Activated effector memory CD4-positive, alpha-beta T cell treated with Interleukin-2 at 50 U/mL for 16 hours (primary cell): Measurements from ENCODE around the gene CD74.
A peak's percentile ranks its signal among the peaks of the same experiment; 100 is the strongest.
"Not testable (repeated sequence)": the region's sequence is repeated elsewhere in the genome, so short reads cannot be mapped to it uniquely, and the experiment has no call there.

Source experiments
- DNase-seq: peaks from one replicate; pipeline ENCODE4 v3.0.0-alpha.2; 2020

The CD74 gene

DNA sequence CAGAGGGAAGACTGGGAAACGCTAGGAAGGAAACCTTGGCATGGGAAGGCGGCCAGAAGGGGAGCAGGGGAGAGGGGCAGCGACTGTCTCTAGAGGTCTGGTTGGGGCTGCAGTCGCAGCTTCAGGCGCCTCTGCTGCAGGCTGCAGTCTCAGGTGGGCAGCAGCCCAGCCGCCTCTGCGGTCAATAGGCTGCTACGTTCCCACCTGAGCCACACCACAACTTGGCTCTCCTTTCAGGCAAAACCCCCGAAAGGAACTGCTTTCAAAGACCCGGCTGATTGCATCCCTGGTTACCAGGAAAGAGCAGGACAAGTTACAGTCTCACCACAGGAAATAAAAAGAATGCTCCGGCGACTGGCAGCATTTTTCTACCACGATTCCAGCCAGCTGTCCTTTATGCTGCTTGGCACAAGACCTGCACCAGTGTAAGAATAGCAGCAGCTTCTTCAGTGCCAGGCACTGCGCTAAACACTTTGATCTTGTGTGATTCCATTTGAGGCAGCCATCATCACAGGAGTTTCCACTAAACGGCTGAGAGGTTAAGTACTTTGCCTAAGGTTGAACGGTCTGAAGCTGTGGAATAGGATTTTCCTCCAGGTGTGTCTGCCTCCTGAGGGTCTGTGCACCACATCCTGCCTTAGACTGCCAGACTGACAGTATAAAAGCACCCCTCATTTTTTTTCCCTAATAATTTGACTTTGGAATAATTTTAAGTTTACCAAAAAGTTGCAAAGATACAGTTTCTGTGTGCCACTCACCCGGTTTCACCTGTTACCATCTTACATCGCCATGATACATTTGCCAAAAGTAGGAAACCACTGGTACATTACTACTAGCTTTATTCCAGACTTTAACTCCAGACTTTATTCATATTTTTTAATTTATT, 29.3 kb upstream of the CD74 start:
- DNase-seq: no peak

DNA sequence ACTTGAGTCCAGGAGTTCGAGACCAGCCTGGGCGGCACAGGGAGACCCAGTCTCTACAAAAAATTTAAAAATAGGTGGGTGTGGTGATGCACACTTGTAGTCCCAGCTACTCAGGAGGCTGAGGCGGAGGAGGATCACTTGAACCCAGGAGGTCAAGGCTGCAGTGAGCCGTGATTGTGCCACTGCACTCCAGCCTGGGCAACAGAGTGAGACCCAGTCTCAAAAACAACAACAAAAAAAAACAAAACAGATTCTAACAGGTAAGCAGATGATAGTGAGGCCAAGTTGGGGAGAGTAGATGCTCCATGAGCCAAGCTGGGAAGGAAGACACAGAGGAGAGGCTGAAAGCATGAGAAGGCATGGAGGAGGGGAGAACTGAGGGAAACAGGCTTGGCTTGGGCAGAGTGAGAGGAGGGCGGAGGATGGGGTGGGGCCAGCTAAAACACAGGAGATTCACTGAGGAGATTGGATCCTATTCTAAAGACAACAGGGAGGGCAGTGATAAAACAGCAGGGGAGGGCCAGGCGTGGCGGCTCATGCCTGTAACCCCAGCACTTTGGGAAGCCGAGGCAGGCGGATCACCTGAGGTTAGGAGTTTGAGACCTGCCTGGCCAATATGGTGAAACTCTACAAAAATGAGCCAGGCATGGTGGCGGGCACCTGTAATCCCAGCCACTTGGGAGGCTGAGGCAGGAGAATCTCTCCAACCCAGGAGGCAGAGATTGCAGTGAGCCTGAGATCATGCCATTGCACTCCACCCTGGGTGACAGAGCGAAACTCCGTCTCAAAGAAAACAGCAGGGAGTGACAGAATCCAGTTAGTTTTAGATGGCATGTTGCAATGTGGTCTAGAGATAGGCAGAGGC, 28.5 kb upstream of the CD74 start:
- no peak for DNase-seq

DNA sequence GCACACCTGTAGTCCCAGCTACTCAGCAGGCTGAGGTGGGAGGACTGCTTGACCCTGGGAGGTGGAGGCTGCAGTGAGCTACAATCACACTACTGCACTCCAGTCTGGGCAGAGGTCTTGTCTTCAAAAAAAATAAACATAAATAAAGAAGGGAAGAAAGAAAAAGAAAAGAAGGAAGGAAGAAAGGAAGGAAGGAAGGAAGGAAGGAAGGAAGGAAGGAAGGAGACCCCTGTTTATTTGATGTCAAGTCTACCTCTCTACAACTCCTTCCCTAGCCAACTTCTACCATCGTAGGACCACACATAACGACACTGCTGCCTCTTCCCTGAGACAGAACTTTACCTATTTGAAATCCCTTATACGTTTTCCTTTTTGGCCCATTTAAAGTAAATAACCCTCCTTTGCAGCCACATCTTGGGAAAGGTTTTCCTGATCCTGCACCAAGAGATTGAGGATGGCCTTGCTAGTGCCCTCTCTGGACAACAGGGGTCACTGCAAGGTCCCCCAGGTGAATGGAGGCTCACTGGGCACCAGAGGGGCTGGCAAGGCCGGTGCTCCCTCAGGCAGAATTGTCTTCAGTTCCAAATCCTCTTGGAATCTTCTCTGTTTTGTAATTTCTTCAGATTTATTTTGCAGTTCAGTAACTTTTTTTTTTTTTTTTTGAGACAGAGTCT, 26.3 kb upstream of the CD74 start:
- no peak for DNase-seq

DNA sequence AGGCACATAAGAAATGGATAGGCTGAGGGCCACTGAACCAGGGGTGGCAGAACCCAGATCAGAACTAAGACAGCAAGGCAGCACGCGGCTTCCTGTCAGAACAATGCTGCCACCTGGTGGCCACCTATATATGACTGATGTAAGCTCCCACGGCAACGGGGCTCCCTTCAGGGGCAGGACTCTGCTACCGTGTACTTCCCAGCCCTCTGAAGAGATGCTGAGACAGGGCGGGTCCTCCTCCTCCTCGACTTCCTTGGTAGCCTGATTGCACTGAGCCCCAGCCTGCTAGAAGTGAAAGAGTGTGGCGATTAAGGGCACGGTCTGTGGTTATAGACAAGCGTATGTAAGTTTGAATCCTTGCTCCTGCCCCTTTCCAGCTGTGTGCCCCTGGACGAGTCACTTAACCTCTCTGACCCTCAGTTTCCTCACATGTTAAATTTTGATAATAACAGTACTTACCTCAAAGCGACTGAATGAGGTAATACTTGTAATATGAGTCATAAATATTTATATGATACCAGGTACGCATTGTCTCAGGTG, 23.5 kb upstream of the CD74 start:
- peak; percentile 81 for DNase-seq

DNA sequence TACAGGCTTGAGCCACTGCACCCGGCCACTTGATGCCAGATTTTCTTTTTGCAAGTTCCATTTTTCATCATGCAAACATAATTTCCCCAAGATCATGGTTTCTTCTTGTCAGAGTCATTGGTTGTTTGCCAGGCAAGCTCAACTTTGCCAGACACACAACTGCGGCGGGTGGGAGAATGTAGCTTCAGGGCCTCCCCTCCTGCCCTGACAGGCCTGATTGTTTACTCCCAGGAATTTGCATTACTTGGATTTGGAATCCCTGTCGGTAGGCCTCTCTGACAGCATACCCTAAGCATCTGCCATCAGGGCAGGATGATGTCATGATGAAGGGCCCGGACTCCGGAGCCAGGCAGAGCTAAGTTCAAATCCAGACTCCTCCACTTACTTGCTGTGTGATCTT, 21.8 kb upstream of the CD74 start:
- DNase-seq: no peak

DNA sequence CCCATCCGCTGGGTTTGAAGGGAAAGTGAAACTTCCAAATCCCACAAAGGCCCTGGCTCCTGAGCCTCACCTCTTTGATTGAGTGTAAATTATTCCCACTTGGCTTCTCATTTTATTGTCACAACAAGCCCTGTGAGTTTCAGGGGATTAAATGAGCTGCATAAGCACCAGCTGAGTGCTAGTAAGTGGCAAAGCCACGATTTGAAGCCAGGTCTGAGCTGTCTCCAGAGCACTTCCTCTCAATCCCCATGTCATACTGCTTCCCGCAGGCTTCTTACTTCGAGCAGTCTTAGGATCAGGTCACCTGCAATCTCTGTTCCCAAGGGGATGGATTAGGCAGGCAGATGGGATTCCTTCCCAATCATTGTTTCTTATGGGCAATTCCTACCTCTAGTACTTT, 18.9 kb upstream of the CD74 start:
- no peak for DNase-seq

DNA sequence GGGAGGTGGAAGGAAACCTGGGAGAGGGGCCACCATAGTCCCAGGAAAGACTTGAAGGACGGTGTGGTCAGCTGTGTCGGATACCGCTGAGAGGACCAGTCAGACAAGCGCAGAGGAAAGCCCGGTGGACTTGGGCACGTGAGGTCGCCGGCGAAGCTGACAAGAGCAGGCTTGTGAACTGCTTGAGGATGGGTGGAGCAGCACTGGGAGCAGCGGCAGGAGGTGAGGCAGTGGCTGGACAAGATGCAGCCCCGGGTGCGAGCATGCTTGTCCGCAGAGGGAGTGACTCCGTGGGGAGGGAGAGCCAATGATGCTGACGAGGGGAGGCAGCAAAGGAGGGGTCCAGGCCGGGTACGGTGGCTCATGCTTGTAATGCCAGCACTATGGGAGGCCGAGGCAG, 18.3 kb upstream of the CD74 start:
- no peak for DNase-seq

DNA sequence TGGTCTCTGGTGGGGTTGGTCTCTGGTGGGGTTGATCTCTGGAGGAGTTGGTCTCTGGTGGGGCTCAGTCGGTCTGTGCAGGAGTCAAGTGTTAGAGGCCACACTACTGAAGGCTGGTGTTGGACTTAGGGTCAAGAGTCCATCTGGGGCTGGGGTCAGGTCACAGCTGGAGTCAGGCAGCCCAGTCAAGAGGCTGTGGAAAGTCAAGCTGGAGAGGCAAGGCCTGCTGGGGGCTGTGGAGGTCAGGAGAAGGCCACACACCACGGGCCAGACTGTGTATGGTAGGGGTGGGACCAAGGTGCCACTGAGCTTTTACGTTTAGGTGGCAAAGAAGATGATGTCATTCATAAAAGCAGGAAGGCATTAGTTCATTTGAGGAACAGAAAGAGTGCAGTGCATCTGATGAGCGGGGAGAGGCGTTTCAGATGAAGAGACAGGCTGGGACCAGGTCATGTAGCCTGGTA, 16.7 kb upstream of the CD74 start:
- no peak for DNase-seq

DNA sequence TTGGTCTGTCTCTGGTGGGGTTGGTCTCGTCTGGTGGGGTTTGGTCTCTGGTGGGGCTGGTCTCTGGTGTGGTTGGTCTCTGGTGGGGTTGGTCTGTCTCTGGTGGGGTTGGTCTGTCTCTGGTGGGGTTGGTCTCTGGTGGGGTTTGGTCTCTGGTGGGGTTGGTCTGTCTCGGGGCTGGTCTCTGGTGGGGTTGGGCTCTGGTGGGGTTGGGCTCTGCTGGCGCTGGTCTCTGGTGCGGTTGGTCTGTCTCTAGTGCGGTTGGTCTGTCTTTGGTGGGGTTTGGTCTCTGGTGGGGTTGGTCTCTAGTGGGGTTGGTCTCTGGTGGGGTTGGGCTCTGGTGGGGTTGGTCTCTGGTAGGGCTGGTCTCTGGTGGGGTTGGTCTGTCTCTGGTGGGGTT, 16.3 kb upstream of the CD74 start:
- DNase-seq: no peak

DNA sequence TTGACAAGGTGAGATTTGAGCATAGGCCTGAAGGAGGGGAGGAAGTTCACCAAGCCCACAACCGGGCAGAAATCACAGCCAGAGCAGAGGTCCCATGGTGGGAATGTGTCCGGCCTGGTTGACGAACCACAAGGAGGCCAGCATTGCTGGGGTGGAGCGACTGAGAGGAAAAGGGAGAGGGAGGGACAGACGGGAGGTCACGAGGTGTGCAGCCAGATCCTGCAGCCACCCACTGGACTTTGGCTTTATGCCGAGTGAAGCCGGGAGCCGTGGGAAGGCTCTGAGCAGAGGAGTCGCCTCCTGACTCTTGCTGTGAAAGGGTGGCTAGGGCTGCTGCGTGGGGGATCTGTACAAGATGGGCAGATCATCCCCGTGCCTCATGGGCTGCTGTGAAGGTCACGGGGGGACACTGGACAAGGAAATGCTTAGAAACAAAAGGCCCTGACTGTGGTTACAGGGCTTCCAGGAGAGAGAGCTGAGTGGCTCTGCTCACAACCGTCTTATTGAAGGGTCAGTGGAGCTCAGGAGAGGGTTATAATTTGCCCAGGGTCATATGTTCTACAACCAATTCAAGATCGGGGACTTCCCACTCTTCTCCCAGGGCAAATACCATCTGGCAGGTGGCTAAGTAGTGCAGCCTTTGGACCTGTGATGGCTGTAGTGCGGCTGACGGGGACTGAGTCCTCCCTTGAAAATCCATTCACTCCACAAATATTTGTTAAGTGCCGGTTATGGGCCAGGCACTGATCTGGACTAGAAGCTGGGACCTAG, 15.6 kb upstream of the CD74 start:
- no peak for DNase-seq

DNA sequence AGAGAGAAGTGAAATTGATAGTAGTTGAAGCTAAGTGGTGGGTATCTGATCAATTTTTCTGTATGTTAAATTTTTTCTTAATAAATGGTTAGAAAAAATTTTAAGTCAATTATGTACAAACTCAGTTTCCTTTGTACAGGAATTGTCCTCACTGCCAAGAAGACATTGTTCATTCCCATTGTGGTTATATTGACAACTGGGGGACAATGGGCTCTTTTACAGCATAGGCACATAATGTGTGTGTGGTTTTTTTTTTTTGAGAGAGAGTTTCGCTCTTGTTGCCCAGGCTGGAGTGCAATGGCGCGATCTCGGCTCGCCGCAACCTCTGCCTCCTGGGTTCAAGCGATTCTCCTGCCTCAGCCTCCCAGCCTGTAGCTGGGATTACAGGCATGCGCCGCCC, 13.5 kb upstream of the CD74 start:
- not testable (repeated sequence) for DNase-seq

DNA sequence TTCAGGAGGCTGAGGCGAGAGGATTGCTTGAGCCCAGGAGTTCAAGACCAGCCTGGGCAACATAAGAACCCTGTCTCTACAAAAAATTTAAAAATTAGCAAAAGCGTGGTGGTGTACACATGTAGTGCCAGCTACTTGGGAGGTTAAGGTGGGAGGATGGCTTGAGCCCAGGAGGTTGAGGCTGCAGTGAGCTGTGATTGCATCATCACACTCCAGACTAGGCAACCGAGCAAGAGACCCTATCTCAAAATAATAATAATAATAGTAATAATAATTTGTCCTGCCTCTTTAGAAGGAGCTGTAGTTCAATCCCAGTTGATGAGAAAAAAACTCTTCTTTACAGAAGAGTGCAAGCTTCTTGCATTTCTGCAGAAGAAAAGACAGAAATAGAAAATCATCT, 10.0 kb upstream of the CD74 start:
- no peak for DNase-seq

DNA sequence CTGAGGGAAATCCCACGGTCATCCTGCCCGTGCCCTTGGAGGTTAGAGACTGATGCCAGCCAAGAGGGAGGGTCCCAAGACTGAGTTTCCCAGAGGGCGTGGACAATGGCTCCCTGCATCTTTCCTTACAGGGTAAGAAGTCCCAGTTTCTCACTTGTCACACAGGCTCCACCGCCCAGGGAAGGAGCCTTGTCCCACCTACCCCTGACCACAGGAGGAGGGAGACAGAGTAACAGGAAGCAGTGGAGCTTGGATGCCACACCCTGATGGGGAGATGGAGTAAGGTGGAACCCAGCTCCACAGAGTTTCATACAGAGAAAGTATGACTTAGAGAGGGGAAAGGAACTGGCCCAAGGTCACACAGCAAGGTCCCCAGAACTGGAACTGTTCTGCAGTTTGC, 9.4 kb upstream of the CD74 start:
- no peak for DNase-seq

DNA sequence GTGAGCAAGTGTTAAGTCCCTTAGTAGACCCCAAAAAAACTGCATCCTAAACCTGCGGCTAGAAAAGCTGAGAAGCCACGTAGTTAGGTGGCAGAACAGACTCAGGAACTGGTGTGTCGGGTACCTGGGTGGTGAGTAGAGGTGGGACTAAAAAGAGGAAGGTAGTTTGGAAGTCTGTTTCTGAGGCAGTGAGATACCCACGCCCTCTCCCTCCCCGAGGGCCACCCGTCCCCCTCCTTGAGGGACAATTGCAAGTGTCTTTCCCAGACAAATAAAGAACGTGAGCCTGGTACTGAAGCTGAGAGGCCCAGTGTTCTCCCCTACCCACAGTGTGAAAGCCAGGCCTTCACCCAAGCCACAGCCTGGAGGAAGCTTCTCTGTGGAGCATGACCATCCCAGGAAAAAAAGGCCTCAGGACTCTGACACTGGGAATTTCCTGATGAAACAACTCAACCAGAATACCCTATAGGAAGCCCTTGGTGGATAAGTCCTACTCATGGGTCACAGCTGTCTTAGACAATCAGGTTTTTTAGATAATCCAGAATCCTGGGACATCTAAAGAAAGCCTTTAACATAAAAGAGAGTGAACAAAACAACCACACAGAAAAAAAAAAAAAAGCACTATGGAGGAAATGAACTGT, 7.0 kb upstream of the CD74 start:
- no peak for DNase-seq

DNA sequence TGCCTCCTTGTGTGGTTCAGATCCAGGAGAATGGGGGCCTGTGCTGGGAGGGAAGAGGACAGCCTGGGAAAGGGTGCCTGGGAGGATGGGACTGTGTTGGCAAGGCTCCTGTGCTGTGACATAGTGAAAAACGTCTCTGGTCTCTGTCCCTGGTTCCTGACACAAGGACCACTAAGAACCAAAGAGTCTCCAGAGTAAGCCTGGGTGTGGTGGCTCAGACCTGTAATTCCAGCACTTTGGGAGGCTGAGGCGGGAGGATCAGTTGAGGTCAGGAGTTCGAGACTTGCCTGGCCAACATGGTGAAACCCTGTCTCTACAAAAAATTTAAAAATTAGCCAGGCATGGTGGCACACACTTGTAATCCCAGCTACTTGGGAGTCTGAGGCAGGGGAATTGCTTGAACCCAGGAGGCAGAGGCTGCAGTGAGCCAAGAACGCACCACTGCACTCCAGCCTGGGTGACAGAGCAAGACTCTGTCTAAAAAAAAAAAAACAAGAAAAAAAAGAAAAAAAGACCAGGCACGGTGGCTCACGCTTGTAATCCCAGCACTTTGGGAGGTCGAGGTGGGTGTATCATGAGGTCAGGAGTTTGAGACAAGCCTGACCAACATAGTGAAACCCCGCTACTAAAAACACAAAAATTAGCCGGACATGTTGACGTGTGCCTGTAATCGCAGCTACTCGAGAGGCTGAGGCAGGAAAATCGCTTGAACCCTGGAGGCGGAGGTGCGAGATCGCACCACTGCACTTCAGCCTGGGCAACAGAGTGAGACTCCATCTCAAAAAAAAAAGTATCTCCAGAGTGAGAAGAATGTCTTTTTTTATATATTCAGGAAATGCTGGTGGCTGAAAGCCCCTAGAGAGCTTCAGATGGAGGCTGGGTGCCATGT, 1.4 kb upstream of the CD74 start:
- DNase-seq: not testable (repeated sequence)

DNA sequence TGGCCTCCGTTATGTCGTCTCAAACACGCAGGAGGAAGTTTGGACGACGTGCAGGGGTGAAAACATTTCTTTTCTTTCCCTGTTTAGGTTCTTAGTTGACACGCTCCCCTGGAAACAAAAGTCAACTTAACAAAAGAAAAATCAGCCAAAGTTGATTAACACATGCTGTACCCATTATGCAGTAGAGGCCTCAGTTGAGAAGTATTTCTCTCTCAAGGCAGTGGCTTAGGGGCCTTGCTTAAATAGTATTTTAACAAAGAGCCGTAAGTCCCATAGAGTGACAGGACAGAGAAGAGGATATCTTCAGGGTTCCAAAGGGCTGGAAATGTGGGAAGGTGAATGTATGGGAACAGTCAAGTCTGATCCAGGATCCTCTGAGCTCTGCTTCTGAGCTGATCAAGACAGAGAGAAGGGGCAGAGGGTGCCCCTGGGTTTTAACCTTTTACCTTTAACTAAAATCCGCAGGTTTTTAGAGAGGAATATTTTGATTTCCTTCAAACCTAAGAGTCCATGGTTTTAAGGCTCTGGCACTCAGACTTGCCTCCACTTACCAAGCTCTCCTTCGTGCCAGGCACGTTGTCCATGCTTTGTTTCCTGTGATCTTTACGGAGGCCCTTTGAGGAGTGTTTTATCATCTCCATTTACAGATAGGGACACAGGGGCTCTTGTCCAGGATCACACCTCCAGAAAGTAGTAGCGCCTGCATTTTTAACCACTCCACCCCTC, 629 bp upstream of the CD74 start:
- DNase-seq: no peak

DNA sequence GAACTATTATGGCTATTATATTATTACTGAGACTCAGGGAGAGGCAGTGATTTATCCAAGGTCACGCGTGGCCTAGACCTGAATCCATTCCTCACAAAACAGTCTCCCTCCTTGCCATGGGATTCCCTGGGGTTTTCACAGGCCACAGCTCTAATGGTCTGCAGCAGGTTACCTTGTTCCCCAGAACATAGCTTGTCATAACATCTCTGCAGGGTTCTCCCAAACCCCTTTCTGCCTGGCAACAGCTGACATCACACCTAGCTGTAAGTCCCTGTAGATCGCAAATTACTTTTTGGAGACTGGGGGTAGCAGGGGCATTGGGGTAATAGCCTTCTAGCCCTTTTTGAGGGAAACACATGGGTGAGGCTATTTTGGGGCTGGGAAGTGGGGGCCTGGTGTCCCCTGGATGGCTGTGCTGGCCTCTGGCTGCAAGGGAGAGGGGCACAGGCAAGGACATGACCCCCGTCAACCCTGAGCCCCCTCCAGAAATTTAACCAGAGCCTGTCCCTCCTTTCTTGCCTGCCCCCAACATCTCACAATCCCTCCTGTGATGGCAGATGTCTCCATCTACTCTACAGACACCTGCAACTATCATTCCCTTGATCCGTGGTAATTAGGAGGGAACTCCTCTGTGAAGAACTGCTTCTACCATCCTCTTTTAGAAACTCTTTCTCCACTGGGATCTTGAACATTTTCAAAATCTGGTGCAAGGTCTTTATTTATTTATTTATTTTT, 1.3 kb downstream of the CD74 start:
- peak; percentile 45 for DNase-seq

DNA sequence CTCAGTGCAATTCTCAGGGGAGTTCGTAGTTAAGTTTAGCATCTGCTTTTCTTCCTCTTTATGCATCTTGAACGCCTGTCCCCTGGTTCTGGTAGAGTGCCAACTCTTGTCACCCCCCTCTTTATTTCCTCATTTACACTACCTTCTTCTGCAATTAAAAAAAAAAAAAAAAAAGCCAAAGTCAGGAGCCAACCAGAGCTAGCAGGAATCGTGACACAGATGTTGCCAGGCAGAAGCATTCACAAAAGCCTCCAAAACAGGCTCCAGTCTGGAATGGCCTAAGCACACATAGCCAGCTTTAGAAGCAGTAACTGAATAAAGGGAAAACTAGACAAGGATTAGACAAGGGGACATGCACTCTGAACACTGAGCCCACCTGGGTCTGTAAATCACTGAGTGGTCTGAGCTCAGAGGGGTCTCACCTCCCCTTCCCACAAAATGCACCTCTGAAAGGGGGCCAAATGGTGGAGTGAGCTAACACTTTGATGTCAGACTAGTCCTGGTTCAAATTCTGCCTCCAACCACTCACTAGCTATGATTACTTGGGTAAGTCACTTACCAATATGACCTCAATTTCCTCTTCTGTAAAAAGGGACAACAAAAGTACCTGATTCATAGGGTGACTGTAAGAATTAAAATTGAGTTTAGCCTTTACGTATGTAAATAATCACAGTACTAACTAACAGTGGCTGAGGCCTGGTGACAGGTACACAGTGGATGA, 2.0 kb downstream of the CD74 start:
- DNase-seq: peak; percentile 13
